PC-3 (cell line): ENCODE measurements around the gene CKAP5. TPM values are rescaled to one million over a fixed set of nuclear protein-coding genes. Genes with fewer than 3 reads are reported as not detected.

Experiments
- ATAC-seq: fragments of 200-7000 bp; cut with Tn5 transposase; 2 replicates; pipeline ENCODE4 v1.9.1; 2020; ENCODE audit warnings: mild to moderate bottlenecking, moderate library complexity
- BruUV-seq: library from RNA; stranded (reverse); fragments of 400-500 nt; replicated peaks from 2 replicates; lab custom pipeline; 2021; lab: Mats Ljungman, UMichigan
- CTCF ChIA-PET: fragments of 300-600 bp; sonication (Branson Sonifier 250); formaldehyde crosslinking; loops from one replicate; lab custom pipeline; 2022; ENCODE audit warnings: antibody characterized with exemption; lab: Charles Lee
- POLR2A ChIA-PET: fragments of 300-600 bp; sonication (Branson Sonifier 250); formaldehyde crosslinking; loops from one replicate; lab custom pipeline; 2022; ENCODE audit warnings: antibody characterized with exemption; ENCODE audit not compliant: unreplicated experiment; lab: Charles Lee
- DNase-seq: peaks from one replicate; pipeline ENCODE4 v3.0.0-alpha.2; 2015
- H2AFZ ChIP-seq: fragments of 300-600 bp; sonication (generic); 2 replicates; pipeline ENCODE4 v1.6.0; 2016; ENCODE audit warnings: antibody characterized with exemption, low read length
- H3F3A ChIP-seq: fragments of 300-600 bp; sonication (generic); one replicate; pipeline ENCODE4 v1.6.0; 2017; ENCODE audit warnings: antibody characterized with exemption, low read length, control low read depth, mild to moderate bottlenecking; ENCODE audit not compliant: unreplicated experiment
- H3K27ac ChIP-seq: fragments of 300-600 bp; sonication (generic); 2 replicates; pipeline ENCODE4 v1.5.1; 2016; ENCODE audit warnings: mild to moderate bottlenecking, low read length
- H3K27me3 ChIP-seq: fragments of 300-600 bp; sonication (generic); 2 replicates; pipeline ENCODE4 v1.6.1; 2016; ENCODE audit warnings: low read length, mixed read lengths
- H3K36me3 ChIP-seq: fragments of 300-600 bp; sonication (generic); 2 replicates; pipeline ENCODE4 v1.6.1; 2016; ENCODE audit warnings: low read depth, mixed run types, low read length, mixed read lengths
- H3K4me1 ChIP-seq: fragments of 300-600 bp; sonication (generic); 2 replicates; pipeline ENCODE4 v1.5.1; 2016; ENCODE audit warnings: low read length; ENCODE audit not compliant: insufficient read depth
- H3K4me2 ChIP-seq: fragments of 300-600 bp; sonication (generic); 2 replicates; pipeline ENCODE4 v1.6.0; 2016; ENCODE audit warnings: low read length
- H3K4me3 ChIP-seq: fragments of 300-600 bp; sonication (generic); 2 replicates; pipeline ENCODE4 v1.5.1; 2016; ENCODE audit warnings: mild to moderate bottlenecking, low read length, mixed read lengths
- H3K79me2 ChIP-seq: fragments of 300-600 bp; sonication (generic); 2 replicates; pipeline ENCODE4 v1.6.1; 2017; ENCODE audit warnings: low read length, mixed read lengths
- H3K9ac ChIP-seq: fragments of 300-600 bp; sonication (generic); 2 replicates; pipeline ENCODE4 v1.6.0; 2016; ENCODE audit warnings: mild to moderate bottlenecking, low read length
- H3K9me2 ChIP-seq: fragments of 300-600 bp; sonication (generic); replicated peaks from 2 replicates; pipeline ENCODE4 v1.6.1; 2016; ENCODE audit warnings: mixed run types, low read length, mixed read lengths
- H3K9me3 ChIP-seq: fragments of 300-600 bp; sonication (generic); 2 replicates; pipeline ENCODE4 v1.6.1; 2016; ENCODE audit warnings: low read length, mixed read lengths
- H4K20me1 ChIP-seq: fragments of 300-600 bp; sonication (generic); 2 replicates; pipeline ENCODE4 v1.6.1; 2016; ENCODE audit warnings: low read length, mixed read lengths
- CTCF ChIP-seq: fragments of 300-600 bp; sonication (generic); conservative IDR thresholded peaks from 2 replicates; pipeline ENCODE4 v1.5.1; 2017; ENCODE audit warnings: antibody characterized with exemption, low read depth, mild to moderate bottlenecking, low read length
- EZH2 ChIP-seq: fragments of 300-600 bp; sonication (generic); IDR thresholded peaks from one replicate; pipeline ENCODE4 v1.6.1; 2017; ENCODE audit warnings: antibody characterized with exemption, mild to moderate bottlenecking, low read length; ENCODE audit not compliant: unreplicated experiment
- EZH2phosphoT487 ChIP-seq: fragments of 300-600 bp; sonication (generic); IDR thresholded peaks from 2 replicates; pipeline ENCODE4 v1.6.1; 2018; ENCODE audit warnings: mild to moderate bottlenecking, antibody characterized with exemption, low read length, borderline replicate concordance
- intact Hi-C: fragments of 100-400 bp; cut with micrococcal nuclease; formaldehyde crosslinking; loops from 2 replicates; pipeline ENCODE4 v1.9.0; 2023
- total RNA-seq: library from RNA; depleted of rRNA; stranded (reverse); fragments of >200 nt; gene quantifications from 2 replicates; pipeline ENCODE4 v1.2.3, GENCODE V29; 2014

The CKAP5 gene
- total RNA-seq, 1 experiment from 2014 or later, result 86.4 TPM

GRCh38 chr11:46725338-46726205 is 120.5 kb downstream of the CKAP5 start:
- Histone ChIP-seq H3K4me2 (no peak overlapping the region), H3K9ac (no peak overlapping the region), H3K27ac (no peak overlapping the region), H3K4me3 (no peak overlapping the region), H2AFZ (no peak overlapping the region), H4K20me1 (no peaks in the 10 kb centered on the region), H3K9me3 (no peaks in the 10 kb centered on the region), H3F3A (no peaks in the 10 kb centered on the region), H3K27me3 (no peaks in the 10 kb centered on the region), H3K79me2 (no peaks in the 10 kb centered on the region), H3K4me1 (no peaks in the 10 kb centered on the region), H3K36me3 (no peaks in the 10 kb centered on the region), H3K9me2 (no peaks in the 10 kb centered on the region)
- DNase-seq, result no peak
- POLR2A ChIA-PET, result no interaction called here
- CTCF ChIA-PET, result no interaction called here
- ATAC-seq, result no peak
- no peak for TF ChIP-seq EZH2
- TF ChIP-seq CTCF, result no peak
- TF ChIP-seq EZH2phosphoT487, result no peak
- intact Hi-C loops, result no loop called here
- BruUV-seq, result no TSS peak

- Histone ChIP-seq H2AFZ (no peak overlapping the region), H3K79me2 (no peaks in the 10 kb centered on the region), H3K4me2 (no peak overlapping the region), H3K9me3 (no peaks in the 10 kb centered on the region), H3F3A (no peaks in the 10 kb centered on the region), H4K20me1 (no peaks in the 10 kb centered on the region), H3K4me1 (no peaks in the 10 kb centered on the region), H3K27ac (no peak overlapping the region), H3K4me3 (no peak overlapping the region), H3K9ac (no peak overlapping the region), H3K9me2 (no peaks in the 10 kb centered on the region), H3K36me3 (no peaks in the 10 kb centered on the region), H3K27me3 (no peaks in the 10 kb centered on the region)
- TF ChIP-seq CTCF (no peak), EZH2 (no peak), EZH2phosphoT487 (no peak)
- no peak for ATAC-seq
- BruUV-seq, result no TSS peak
- ChIA-PET POLR2A (no interaction called here), CTCF (no interaction called here)
- DNase-seq, result no peak
- intact Hi-C loops, result no loop called here
Observed at GRCh38 chr11:46724088-46724487, 122.0 kb downstream of the CKAP5 start.

- no peaks in the 10 kb centered on the region for H4K20me1 ChIP-seq
- ATAC-seq (no peak), DNase-seq (no peak)
- H3K9me2 ChIP-seq, result no peaks in the 10 kb centered on the region
- H3K9me3 ChIP-seq, result no peaks in the 10 kb centered on the region
- intact Hi-C loops, result no loop called here
- no peaks in the 10 kb centered on the region for H3K36me3 ChIP-seq
- TF ChIP-seq EZH2, result no peak
- TF ChIP-seq CTCF, result no peak
- TF ChIP-seq EZH2phosphoT487, result no peak
- H3K9ac ChIP-seq, result no peak overlapping the region
- no peaks in the 10 kb centered on the region for H3K27me3 ChIP-seq
- no peaks in the 10 kb centered on the region for H3K79me2 ChIP-seq
- CTCF ChIA-PET, result no interaction called here
- BruUV-seq, result no TSS peak
- no peak overlapping the region for H3K27ac ChIP-seq
- no peak overlapping the region for H2AFZ ChIP-seq
- H3K4me1 ChIP-seq, result peaks cover 4% of the 10 kb centered on the region
- no peak overlapping the region for H3K4me2 ChIP-seq
- POLR2A ChIA-PET, result no interaction called here
- no peaks in the 10 kb centered on the region for H3F3A ChIP-seq
- H3K4me3 ChIP-seq, result no peak overlapping the region
Observed at GRCh38 chr11:46723359-46723680, 122.8 kb downstream of the CKAP5 start.
